K562 (cell line): ENCODE results near the gene CBFA2T2. TPM values are rescaled to one million over a fixed set of nuclear protein-coding genes. Genes with fewer than 3 reads are reported as not detected.
A peak's percentile ranks its signal among the peaks of the same experiment; 100 is the strongest.
"Not testable (repeated sequence)": the region's sequence is repeated elsewhere in the genome, so short reads cannot be mapped to it uniquely, and the experiment has no call there.

Experiments used
- ATAC-seq: fragments of 200-7000 bp; cut with Tn5 transposase; 3 replicates; pipeline ENCODE4 v1.9.1; 2020; ENCODE audit warnings: moderate library complexity
- BruUV-seq: library from RNA; stranded (reverse); fragments of 400-500 nt; replicated peaks from 2 replicates; lab custom pipeline; 2021; lab: Mats Ljungman, UMichigan
- CTCF ChIA-PET: fragments of 300-600 bp; formaldehyde crosslinking; extraction: SDS; loops from one replicate; lab custom pipeline; 2021; ENCODE audit warnings: low intra/inter-chr PET ratio; lab: Yijun Ruan, JAX
- POLR2A ChIA-PET: fragments of 300-600, 350-650 bp; sonication (Branson Sonifier 250); formaldehyde crosslinking; extraction: SDS; loops from one replicate; lab custom pipeline; 2021; ENCODE audit warnings: antibody characterized with exemption, inconsistent platforms; lab: Yijun Ruan, JAX
- DNase-seq, 4 experiments: peaks; one replicate each; pipeline versions ENCODE4 v3.0.0 to v3.0.0-alpha.2; 2011 to 2018; ENCODE audit warnings: low spot score in 3 of 4, mixed read lengths in 3 of 4; ENCODE audit errors: extremely low read depth in 1 of 4
- FAIRE-seq: peaks from 2 replicates; lab custom pipeline; 2011; peaks lifted over from hg19 to GRCh38; lab: Jason Lieb, UNC
- H2AFZ ChIP-seq: 2 replicates; pipeline ENCODE4 v1.6.0; 2011; ENCODE audit warnings: low read depth, low read length, control low read depth, inconsistent platforms
- H3K27ac ChIP-seq: fragments of 200-600 bp; 3 replicates; pipeline ENCODE4 v1.8.0; 2011; ENCODE audit warnings: low read depth, mild to moderate bottlenecking, control low read depth, inconsistent platforms, low read length, moderate library complexity, mixed read lengths; ENCODE audit errors: extremely low read depth
- H3K27me3 ChIP-seq, 2 experiments: fragments of 300-600 bp in 1 of 2; 2 replicates in 1 of 2; 3 replicates in 1 of 2; pipeline versions ENCODE4 v1.6.0 to v1.8.0; 2011; ENCODE audit warnings: inconsistent platforms in 2 of 2, low read length in 2 of 2, mild to moderate bottlenecking in 1 of 2, mixed read lengths in 1 of 2, moderate library complexity in 1 of 2; ENCODE audit not compliant: control insufficient read depth in 2 of 2, insufficient read depth in 2 of 2
- H3K36me3 ChIP-seq: fragments of 300-600 bp; 3 replicates; pipeline ENCODE4 v1.8.0; 2011; ENCODE audit warnings: mild to moderate bottlenecking, low read length, inconsistent platforms; ENCODE audit not compliant: control insufficient read depth, insufficient read depth
- H3K4me1 ChIP-seq, 2 experiments: fragments of 200-600 bp in 1 of 2; replicated peaks in 1 of 2; 2 replicates in 1 of 2; 3 replicates in 1 of 2; pipeline versions ENCODE4 v1.5.1 to v1.8.0; 2011; ENCODE audit warnings: inconsistent platforms in 2 of 2, low read length in 2 of 2, mild to moderate bottlenecking in 1 of 2, mixed read lengths in 1 of 2, moderate library complexity in 1 of 2; ENCODE audit not compliant: control insufficient read depth in 2 of 2, insufficient read depth in 2 of 2
- H3K4me2 ChIP-seq: 2 replicates; pipeline ENCODE4 v1.6.1; 2011; ENCODE audit warnings: low read length, control low read depth, inconsistent platforms, mixed read lengths; ENCODE audit not compliant: insufficient read depth
- H3K4me3 ChIP-seq: fragments of 200-600 bp; sonication (generic), shearing (Covaris generic); 2 replicates; pipeline ENCODE4 v1.5.1; 2016; ENCODE audit warnings: control low read depth, inconsistent platforms
- H3K79me2 ChIP-seq: fragments of 200-600 bp; 3 replicates; pipeline ENCODE4 v1.8.0; 2011; ENCODE audit warnings: low read length, inconsistent platforms; ENCODE audit not compliant: control insufficient read depth, insufficient read depth
- H3K9ac ChIP-seq, 2 experiments: 2 replicates each; pipeline versions ENCODE4 v1.6.0 to v1.6.1; 2011; ENCODE audit warnings: low read depth in 2 of 2, low read length in 2 of 2, control low read depth in 1 of 2, inconsistent platforms in 1 of 2, mild to moderate bottlenecking in 1 of 2, mixed read lengths in 1 of 2; ENCODE audit not compliant: insufficient read depth in 1 of 2
- H3K9me1 ChIP-seq: one replicate; pipeline ENCODE4 v1.6.0; 2011; ENCODE audit warnings: inconsistent platforms, mild to moderate bottlenecking, low read length, moderate library complexity; ENCODE audit not compliant: control insufficient read depth, insufficient read depth
- H3K9me3 ChIP-seq: replicated peaks from 2 replicates; pipeline ENCODE4 v1.5.1; 2011; ENCODE audit warnings: low read depth, low read length, inconsistent platforms; ENCODE audit not compliant: control insufficient read depth, insufficient read depth
- H4K20me1 ChIP-seq: replicated peaks from 2 replicates; pipeline ENCODE4 v1.6.1; 2011; ENCODE audit warnings: low read length, inconsistent platforms, mixed read lengths; ENCODE audit not compliant: control insufficient read depth, insufficient read depth
- CEBPB ChIP-seq: fragments of 450-650 bp; IDR thresholded peaks from 2 replicates; pipeline ENCODE4 v1.6.1; 2016; ENCODE audit warnings: missing genetic modification characterization, missing compliant biosample characterization
- CEBPG ChIP-seq, 3 experiments: fragments of 200-800 bp in 1 of 3; sonication (Bioruptor generic) in 1 of 3; sonication (generic) in 1 of 3; formaldehyde crosslinking in 1 of 3; IDR thresholded peaks in 2 of 3; conservative IDR thresholded peaks in 1 of 3; 2 replicates each; pipeline versions ENCODE4 v1.6.1 to v1.8.0; 2016 to 2022; ENCODE audit warnings: missing compliant biosample characterization in 2 of 3, missing genetic modification characterization in 2 of 3, mild to moderate bottlenecking in 1 of 3, missing genetic modification reagents in 1 of 3
- NFXL1 ChIP-seq: fragments of 450-650 bp; formaldehyde crosslinking; IDR thresholded peaks from 2 replicates; pipeline ENCODE4 v1.4.0; 2021; ENCODE audit warnings: mild to moderate bottlenecking
- POLR2H ChIP-seq: IDR thresholded peaks from 2 replicates; pipeline ENCODE4 v1.6.1; 2016; ENCODE audit warnings: missing genetic modification characterization, low read depth, mild to moderate bottlenecking, control low read depth, missing compliant biosample characterization, moderate library complexity
- WGBS: fragments of 100-300 bp; shearing (Covaris generic); methylation state at CpG from one replicate; pipeline ENCODE4 v1.1.6; 2016; ENCODE audit warnings: low coverage, mixed read lengths; ENCODE audit not compliant: insufficient coverage; ENCODE audit errors: missing lambda C conversion rate; 5-methylcytosine and 5-hydroxymethylcytosine counted together
- in situ Hi-C: fragments of 300-500 bp; cut with MboI; formaldehyde crosslinking; loops from 4 replicates; pipeline ENCODE4 v1.15.0; 2018; ENCODE audit warnings: inconsistent platforms, mixed read lengths
- intact Hi-C: fragments of 100-400 bp; cut with micrococcal nuclease; formaldehyde crosslinking; loops from 2 replicates; pipeline ENCODE4 v1.14.2; 2022
- polyA plus RNA-seq, 8 experiments: library from polyadenylated mRNA; depleted of rRNA in 4 of 8; stranded (reverse) in 5 of 8; unstranded in 3 of 8; fragments of >200 nt; fragmentation: Nextera tagmentation in 2 of 8; fragmentation: Illumina TruSeq in 1 of 8; extraction: Ambion mirVana in 2 of 8; extraction: Trizol in 1 of 8; gene quantifications; 2 replicates each; pipeline versions ENCODE4 v1.2.1 to v1.2.3, GENCODE V29; 2011 to 2014; ENCODE audit warnings: inconsistent platforms in 1 of 8, missing spikeins in 1 of 8
- total RNA-seq, 7 experiments: library from RNA; depleted of rRNA in 6 of 7; stranded (reverse); fragments of >200 nt in 6 of 7; fragmentation: Illumina TruSeq in 2 of 7; extraction: Trizol in 2 of 7; gene quantifications; 2 replicates each; pipeline versions ENCODE4 v1.2.1 to v1.2.3, GENCODE V29; 2011 to 2021; ENCODE audit warnings: low replicate concordance in 1 of 7
- TF ChIP-seq, protein P1 (sequence below), 2 experiments: fragments of 450-650 bp in 1 of 2; sonication (generic) in 1 of 2; formaldehyde crosslinking in 1 of 2; IDR thresholded peaks in 1 of 2; conservative IDR thresholded peaks in 1 of 2; 2 replicates each; pipeline versions ENCODE4 v1.6.1 to v1.8.1; 2016 to 2023; ENCODE audit warnings: mild to moderate bottlenecking in 2 of 2, moderate library complexity in 2 of 2, inconsistent platforms in 1 of 2, missing genetic modification reagents in 1 of 2

Gene CBFA2T2
- total and polyA plus RNA-seq, 9 of the 15 experiments (the other 6 are each of a cell fraction or from before 2014, with no cell fraction given) = 0.27 to 9.6 (median 5.8) TPM

DNA sequence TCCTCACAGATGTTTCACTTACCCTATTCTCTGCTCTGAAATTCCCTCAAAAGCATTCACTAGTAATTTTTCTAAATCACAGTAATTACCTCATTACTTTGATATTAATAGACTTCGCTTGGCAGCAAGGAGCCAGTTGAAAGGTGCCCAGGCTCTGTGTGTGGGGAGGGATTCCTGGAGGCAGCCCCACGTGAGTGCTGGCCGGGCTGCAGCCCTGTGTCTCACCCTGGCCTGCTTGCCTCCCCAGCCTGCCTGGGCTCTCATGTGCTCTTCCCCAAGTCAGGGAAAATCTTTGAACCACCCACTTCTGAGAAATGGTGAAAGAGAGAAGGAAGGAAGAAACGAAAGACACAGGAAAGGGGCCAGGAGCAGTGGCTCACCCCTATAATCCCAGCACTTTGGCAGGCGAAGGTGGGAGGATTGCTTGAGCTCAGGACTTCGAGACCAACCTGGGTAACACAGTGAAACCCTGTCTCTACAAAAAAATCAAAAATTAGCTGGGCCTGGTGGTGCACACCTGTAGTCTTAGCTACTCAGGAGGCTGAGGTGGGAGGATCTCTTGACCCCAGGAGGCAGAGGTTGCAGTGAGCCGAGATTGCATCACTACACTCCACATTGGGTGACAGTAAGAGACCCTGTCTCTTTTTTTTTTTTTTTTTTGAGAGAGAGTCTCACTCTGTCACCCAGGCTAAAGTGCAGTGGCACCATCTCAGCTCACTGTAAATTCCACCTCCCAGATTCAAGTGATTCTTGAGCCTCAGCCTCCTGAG, 26.4 kb upstream of the CBFA2T2 start:
- CTCF ChIA-PET = no interaction called here
- H3K27ac ChIP-seq = no peak overlapping the region
- POLR2A ChIA-PET = interaction anchor here (0.6 to 0.7 kb wide), 2 partner anchors 12 to 76 kb away, joined by 3 read pairs; no protein-coding TSS in a partner anchor

DNA sequence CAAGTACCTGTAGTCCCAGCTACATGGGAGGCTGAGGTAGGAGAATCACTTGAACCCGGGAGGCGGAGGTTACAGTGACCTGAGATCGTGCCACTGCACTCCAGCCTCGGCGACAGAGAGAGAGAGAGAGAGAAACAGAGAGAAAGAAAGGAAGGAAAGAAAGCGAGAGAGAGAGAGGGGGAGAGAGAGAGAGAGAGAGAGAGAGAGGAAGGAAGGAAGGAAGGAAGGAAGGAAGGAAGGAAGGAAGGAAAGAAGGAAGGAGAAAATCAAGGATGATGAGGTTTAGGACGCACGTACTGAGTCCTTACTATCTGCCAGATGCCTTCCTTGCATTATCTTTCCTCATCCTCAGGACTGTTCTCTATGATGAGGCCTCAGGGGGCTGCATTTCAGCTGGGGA, 25.1 kb upstream of the CBFA2T2 start:
- FAIRE-seq, H3K79me2 ChIP-seq, H3K36me3 ChIP-seq, H3K27me3 ChIP-seq, H3K4me2 ChIP-seq, BruUV-seq, H3K9me3 ChIP-seq, CTCF ChIA-PET, H3K4me1 ChIP-seq, H3K4me3 ChIP-seq, H4K20me1 ChIP-seq, ATAC-seq, DNase-seq, intact Hi-C loops, H3K9me1 ChIP-seq, H2AFZ ChIP-seq, H3K9ac ChIP-seq, H3K27ac ChIP-seq: not testable (repeated sequence)
- 56% methylated on average over 8 of the region's 8 CpGs for WGBS
- POLR2A ChIA-PET = interaction anchor here (0.9 kb wide), 1 partner anchor 25 kb away, joined by 5 read pairs; the partner anchor contains the start of gene CBFA2T2
- in situ Hi-C loops = loop anchor here (5.0 kb wide), 1 partner anchor 268 kb away; the partner anchor contains the start of gene ZNF341

More for the DNA sequence above, 26.4 kb upstream of the CBFA2T2 start:
- H3K9me1 ChIP-seq = no peaks in the 10 kb centered on the region
- no peaks in the 10 kb centered on the region for H3K36me3 ChIP-seq
- FAIRE-seq = no peak
- DNase-seq = no peak
- H2AFZ ChIP-seq = no peak overlapping the region
- 0 out of 2 replicates have a peak, but pooled peaks have one; percentile 15 for TF ChIP-seq CEBPB (tag)
- TF ChIP-seq NFXL1 = no peak
- no peak for TF ChIP-seq POLR2H (tag)
- TF ChIP-seq, protein P1, sequence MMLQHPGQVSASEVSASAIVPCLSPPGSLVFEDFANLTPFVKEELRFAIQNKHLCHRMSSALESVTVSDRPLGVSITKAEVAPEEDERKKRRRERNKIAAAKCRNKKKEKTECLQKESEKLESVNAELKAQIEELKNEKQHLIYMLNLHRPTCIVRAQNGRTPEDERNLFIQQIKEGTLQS (IDR thresholded peaks at IDR 0.05) = peak; percentile 48; the same call in 1 of the 2 replicates
- TF ChIP-seq, protein P1 (CRISPR knock-in tag; conservative IDR thresholded peaks at IDR 0.05) = no peak
- TF ChIP-seq CEBPG (CRISPR knock-in tag; IDR thresholded peaks at IDR 0.05) = no peak
- no peak for TF ChIP-seq CEBPG (tag; conservative IDR thresholded peaks at IDR 0.05 in 1 of 2, IDR thresholded peaks at IDR 0.05 in 1 of 2)
- WGBS = 24% methylated on average over 7 of the region's 7 CpGs
- H3K4me1 ChIP-seq = peaks cover 0 to 3% of the 10 kb centered on the region in 2 experiments; a peak in 3 of 5 replicates
- H3K4me2 ChIP-seq = no peak overlapping the region
- no peaks in the 10 kb centered on the region for H4K20me1 ChIP-seq
- no peaks in the 10 kb centered on the region for H3K9me3 ChIP-seq
- H3K4me3 ChIP-seq = no peak overlapping the region
- no peak for ATAC-seq
- no TSS peak for BruUV-seq
- intact Hi-C loops (no loop called here), in situ Hi-C loops (loop anchor here (5.0 kb wide), 1 partner anchor 269 kb away; the partner anchor contains the start of gene ZNF341)
- 0 out of 4 replicates have a peak overlapping the region, but pooled peaks of 1 of the 2 experiments have one; percentile 23 for H3K9ac ChIP-seq
- H3K79me2 ChIP-seq = no peaks in the 10 kb centered on the region
- H3K27me3 ChIP-seq = 0 out of 5 replicates have a peak, but pooled peaks cover 0 to 2% of the 10 kb centered on the region in 2 experiments
